Measurements from ENCODE around the gene CCT5.

GRCh38 chr5:10288592-10289219 is 38.6 kb downstream of the CCT5 start:
- TF ChIP-seq CTCF (IDR thresholded peaks at IDR 0.05) (peak in 1 of 6 experiments; percentile 7), POLR2A (IDR thresholded peaks at IDR 0.05) (peak; percentile 16 to 25)
